Measurements from ENCODE around the gene CALN1. TPM values are rescaled to one million over a fixed set of nuclear protein-coding genes. Genes with fewer than 3 reads are reported as not detected.
A peak's percentile ranks its signal among the peaks of the same experiment; 100 is the strongest.

The CALN1 gene
- total and polyA plus RNA-seq, 2 experiments from 2014 or later = 7.6 to 14.5 TPM

DNA sequence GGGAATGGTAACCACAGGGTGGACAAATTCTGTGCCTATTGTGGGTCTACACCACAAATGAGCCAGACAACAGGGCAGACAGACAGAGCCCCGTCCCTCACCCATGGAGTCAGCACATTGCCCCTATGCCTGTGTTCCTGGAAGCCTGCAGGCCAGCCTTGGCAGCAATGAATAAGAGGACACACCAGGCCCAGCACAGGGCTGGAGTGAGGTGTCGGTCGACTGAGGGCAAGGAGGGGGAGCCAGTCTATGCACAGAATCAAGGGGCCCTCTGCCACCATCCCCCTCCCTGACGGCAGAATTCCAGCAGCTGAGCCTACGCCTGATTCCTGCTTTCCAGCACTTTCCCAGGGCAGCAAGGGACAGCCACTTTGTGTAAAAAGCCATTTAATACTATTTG, 98.2 kb downstream of the CALN1 start:
- ATAC-seq (peak; percentile 65), DNase-seq (ENCODE audit: low spot score) (no peak)
- Histone ChIP-seq H3K4me1 (ENCODE audit: insufficient read depth) (no peaks in the 10 kb centered on the region), H4K20me1 (replicated peaks; ENCODE audit: insufficient read depth) (no peaks in the 10 kb centered on the region; the same call in none of the 2 replicates), H3F3A (replicated peaks; ENCODE audit: low read depth) (no peaks in the 10 kb centered on the region), H3K79me2 (replicated peaks; ENCODE audit: insufficient read depth) (peaks cover 59% of the 10 kb centered on the region), H3K4me3 (no peak overlapping the region), H3K36me3 (ENCODE audit: insufficient read depth) (no peaks in the 10 kb centered on the region), H3K4me2 (no peak overlapping the region), H3K9me2 (ENCODE audit: insufficient read depth) (no peaks in the 10 kb centered on the region), H2AFZ (no peak overlapping the region), H3K27me3 (ENCODE audit: insufficient read depth) (no peaks in the 10 kb centered on the region), H3K27ac (ENCODE audit: low read depth) (no peak overlapping the region)
- Mint-ChIP-seq H3K27me3 (ENCODE audit: insufficient read depth, low read depth, poor library complexity) (peaks cover 5% of the 10 kb centered on the region), H3K4me1 (peaks cover 18% of the 10 kb centered on the region), H3K27ac (no peak overlapping the region), H3K9me3 (no peaks in the 10 kb centered on the region; the same call in 2 of the 3 replicates), H3K4me3 (no peak overlapping the region), H3K36me3 (ENCODE audit: low read depth) (peaks cover under 1% of the 10 kb centered on the region; the same call in 2 of the 3 replicates)
- TF ChIP-seq EZH2 (IDR thresholded peaks at IDR 0.05; ENCODE audit: low read depth, unreplicated experiment) (no peak), ZNF331 (CRISPR knock-in tag; IDR thresholded peaks at IDR 0.05; ENCODE audit: low read depth) (no peak), STAT1 (IDR thresholded peaks at IDR 0.05; ENCODE audit: unreplicated experiment) (no peak), EZH2phosphoT487 (IDR thresholded peaks at IDR 0.05; ENCODE audit: unreplicated experiment) (no peak), POLR2AphosphoS5 (IDR thresholded peaks at IDR 0.05; ENCODE audit: low read depth) (no peak), JUNB (IDR thresholded peaks at IDR 0.05; ENCODE audit: unreplicated experiment) (no peak), NANOG (IDR thresholded peaks at IDR 0.05; ENCODE audit: borderline replicate concordance) (no peak)
- TF ChIP-seq, protein P1, sequence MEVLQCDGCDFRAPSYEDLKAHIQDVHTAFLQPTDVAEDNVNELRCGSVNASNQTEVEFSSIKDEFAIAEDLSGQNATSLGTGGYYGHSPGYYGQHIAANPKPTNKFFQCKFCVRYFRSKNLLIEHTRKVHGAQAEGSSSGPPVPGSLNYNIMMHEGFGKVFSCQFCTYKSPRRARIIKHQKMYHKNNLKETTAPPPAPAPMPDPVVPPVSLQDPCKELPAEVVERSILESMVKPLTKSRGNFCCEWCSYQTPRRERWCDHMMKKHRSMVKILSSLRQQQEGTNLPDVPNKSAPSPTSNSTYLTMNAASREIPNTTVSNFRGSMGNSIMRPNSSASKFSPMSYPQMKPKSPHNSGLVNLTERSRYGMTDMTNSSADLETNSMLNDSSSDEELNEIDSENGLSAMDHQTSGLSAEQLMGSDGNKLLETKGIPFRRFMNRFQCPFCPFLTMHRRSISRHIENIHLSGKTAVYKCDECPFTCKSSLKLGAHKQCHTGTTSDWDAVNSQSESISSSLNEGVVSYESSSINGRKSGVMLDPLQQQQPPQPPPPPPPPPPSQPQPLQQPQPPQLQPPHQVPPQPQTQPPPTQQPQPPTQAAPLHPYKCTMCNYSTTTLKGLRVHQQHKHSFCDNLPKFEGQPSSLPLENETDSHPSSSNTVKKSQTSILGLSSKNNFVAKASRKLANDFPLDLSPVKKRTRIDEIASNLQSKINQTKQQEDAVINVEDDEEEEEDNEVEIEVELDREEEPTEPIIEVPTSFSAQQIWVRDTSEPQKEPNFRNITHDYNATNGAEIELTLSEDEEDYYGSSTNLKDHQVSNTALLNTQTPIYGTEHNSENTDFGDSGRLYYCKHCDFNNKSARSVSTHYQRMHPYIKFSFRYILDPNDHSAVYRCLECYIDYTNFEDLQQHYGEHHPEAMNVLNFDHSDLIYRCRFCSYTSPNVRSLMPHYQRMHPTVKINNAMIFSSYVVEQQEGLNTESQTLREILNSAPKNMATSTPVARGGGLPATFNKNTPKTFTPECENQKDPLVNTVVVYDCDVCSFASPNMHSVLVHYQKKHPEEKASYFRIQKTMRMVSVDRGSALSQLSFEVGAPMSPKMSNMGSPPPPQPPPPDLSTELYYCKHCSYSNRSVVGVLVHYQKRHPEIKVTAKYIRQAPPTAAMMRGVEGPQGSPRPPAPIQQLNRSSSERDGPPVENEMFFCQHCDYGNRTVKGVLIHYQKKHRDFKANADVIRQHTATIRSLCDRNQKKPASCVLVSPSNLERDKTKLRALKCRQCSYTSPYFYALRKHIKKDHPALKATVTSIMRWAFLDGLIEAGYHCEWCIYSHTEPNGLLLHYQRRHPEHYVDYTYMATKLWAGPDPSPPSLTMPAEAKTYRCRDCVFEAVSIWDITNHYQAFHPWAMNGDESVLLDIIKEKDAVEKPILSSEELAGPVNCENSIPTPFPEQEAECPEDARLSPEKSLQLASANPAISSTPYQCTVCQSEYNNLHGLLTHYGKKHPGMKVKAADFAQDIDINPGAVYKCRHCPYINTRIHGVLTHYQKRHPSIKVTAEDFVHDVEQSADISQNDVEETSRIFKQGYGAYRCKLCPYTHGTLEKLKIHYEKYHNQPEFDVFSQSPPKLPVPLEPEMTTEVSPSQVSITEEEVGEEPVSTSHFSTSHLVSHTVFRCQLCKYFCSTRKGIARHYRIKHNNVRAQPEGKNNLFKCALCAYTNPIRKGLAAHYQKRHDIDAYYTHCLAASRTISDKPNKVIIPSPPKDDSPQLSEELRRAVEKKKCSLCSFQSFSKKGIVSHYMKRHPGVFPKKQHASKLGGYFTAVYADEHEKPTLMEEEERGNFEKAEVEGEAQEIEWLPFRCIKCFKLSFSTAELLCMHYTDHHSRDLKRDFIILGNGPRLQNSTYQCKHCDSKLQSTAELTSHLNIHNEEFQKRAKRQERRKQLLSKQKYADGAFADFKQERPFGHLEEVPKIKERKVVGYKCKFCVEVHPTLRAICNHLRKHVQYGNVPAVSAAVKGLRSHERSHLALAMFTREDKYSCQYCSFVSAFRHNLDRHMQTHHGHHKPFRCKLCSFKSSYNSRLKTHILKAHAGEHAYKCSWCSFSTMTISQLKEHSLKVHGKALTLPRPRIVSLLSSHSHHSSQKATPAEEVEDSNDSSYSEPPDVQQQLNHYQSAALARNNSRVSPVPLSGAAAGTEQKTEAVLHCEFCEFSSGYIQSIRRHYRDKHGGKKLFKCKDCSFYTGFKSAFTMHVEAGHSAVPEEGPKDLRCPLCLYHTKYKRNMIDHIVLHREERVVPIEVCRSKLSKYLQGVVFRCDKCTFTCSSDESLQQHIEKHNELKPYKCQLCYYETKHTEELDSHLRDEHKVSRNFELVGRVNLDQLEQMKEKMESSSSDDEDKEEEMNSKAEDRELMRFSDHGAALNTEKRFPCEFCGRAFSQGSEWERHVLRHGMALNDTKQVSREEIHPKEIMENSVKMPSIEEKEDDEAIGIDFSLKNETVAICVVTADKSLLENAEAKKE (CRISPR knock-in tag; IDR thresholded peaks at IDR 0.05) = no peak

Measured in GM23338 (cell line).